NK-92 (cell line): ENCODE results near the gene CDC27.
"Not testable (repeated sequence)": the region's sequence is repeated elsewhere in the genome, so short reads cannot be mapped to it uniquely, and the experiment has no call there.

Experiments
- DNase-seq: peaks from one replicate; lab custom pipeline; 2025; ENCODE audit not compliant: unreplicated experiment; lab: John Stamatoyannopoulos, UW

CDC27 gene

DNA sequence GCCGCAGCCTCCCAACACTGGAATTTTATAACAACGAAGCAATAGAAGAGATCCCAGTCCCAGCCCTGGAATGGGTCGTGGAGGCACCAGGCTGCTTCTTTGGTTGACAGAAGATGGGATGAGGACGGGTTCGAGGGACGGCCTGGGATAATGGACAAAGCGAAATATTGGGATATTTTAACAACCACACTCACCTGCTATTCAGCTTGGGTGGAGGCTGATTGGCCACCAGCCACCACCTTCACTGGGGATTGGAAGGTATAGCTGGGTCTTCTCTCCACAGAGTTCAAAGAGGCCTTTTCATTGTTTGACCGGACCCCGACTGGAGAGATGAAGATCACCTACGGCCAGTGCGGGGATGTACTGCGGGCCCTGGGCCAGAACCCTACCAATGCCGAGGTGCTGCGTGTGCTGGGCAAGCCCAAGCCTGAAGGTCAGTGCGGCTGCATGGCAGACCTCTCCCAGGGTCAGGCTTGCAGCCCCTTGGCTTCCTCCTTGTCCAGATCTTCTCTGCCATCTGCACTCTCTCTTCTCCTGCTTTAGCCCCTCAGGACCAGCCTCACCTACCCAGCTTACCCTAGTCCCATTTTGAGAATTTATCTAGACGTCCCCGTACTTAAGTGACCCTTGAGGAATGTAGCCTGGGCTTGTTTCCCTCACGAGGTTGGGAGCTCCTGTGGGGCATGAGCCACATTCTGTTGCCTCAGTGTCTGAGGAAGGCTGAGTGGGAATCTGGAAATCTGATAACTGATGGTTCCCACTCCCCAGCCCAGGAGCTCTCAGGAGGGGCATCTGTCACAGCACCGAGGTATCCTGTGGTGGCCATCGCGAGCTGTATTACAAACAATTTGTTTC, 30.8 kb upstream of the CDC27 start:
- DNase-seq: no peak

DNA sequence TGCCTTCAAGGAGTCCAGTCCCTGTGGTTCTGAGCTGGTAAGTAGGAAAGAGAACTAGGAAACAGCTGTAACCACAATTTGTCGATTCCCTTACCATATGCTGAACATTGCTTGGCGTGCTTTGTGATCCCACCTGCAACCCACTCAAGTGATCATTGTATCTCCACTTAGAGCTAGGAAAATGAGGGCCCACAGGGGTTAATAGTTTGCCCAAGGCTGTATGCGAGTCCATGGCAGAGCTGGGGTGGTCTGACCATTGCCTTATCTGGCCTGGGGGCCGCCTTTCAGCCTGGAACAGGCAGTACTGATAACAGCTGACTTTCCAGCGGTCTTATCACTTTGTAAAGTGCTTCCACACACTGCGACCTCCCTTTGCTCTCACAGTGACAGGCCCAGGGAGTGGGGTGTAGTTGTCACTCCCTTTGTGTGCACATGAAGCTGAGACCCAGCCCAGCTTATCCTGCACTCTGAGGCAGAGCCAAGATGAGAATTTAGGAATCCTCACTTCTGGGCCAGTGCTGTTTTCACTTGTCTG, 29.9 kb upstream of the CDC27 start:
- no peak for DNase-seq

DNA sequence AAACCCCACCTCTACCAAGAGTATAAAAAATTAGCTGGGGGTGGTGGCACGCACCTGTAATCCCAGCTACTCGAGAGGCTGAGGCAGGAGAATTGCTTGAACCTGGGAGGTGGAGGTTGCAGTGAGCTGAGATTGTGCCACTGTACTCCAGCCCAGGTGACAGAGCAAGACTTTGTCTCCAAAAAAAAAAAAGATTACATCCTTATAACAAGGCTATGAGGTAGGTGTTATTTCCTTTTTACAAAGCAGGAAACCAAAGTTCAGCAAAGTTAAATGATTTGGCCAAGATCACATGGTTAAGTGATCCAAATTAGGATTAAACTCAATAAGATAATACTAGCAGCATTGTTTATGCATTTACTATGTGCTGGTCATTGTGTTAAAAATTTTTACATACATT, 28.2 kb upstream of the CDC27 start:
- DNase-seq: not testable (repeated sequence)

DNA sequence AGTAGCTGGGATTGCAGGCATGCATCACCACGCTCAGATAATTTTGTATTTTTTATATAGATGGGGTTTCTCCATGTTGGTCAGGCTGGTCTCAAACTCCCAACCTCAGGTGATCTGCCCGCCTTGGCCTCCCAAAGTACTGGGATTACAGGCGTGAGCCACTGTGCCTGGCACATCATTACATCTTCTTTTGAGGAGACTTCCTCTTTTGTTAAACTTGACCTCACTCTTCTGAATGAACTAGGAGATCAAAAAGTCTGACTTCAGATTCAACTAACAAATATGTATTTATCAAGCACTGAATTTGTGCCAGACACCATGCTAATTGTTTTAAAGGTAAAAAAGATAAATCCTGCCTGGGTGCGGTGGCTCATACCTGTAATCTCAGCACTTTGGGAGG, 27.7 kb upstream of the CDC27 start:
- not testable (repeated sequence) for DNase-seq

DNA sequence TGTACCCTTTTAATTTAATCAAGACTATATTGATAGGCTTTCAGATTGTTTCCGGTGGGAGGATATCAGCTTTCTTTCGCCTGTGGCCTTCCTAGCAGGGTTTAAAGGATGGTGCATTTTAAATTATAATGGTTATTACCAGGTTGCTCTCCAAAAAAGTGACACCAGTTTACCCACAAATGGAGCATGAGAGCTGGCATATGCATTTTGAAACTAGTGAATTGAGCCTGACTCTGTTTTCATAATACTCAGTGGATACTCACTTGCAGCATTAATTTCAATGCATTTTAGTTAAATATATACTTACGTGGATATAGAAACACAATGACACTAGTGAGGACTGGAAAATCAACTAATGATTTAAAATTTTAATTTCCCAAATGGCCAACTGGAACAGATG, 25.8 kb upstream of the CDC27 start:
- DNase-seq: no peak

DNA sequence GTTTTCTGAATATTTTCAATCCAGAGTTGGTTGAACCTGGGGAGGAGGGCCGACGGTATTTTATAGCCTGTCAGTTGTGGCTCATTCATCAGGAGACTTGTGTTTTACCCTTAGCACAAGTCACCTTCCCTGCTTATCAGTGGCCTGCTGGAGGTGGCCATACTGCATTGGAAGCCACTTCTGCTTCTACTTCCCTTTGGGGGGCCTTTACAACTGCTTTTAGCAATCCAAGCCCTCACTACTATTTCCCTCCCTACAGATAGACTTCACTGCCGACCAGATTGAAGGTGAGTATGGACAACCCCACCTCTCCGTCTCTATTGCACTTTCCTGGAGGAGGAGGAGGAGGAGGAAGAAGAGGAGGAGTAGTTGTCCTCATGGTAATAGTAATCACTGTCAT, 24.4 kb upstream of the CDC27 start:
- DNase-seq: no peak

DNA sequence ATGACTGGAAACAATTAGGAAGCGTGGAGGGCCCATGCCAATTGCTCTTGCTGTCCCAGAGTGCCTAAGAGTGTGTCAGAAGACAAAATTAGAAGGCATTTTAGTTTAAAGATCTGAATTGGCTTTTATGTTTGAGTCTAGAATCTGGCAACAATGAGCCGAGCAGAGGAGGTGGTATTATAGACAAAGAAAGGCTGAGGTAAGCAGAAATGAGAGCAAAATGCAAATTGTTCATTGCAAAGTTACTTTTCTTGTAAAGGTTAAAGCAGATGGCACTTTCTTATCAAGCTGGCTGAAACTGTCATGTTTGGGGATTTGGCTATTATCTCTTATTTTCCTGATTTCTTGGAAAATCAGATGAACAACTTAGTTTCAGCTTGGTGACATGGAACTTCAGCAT, 23.4 kb upstream of the CDC27 start:
- DNase-seq: no peak

DNA sequence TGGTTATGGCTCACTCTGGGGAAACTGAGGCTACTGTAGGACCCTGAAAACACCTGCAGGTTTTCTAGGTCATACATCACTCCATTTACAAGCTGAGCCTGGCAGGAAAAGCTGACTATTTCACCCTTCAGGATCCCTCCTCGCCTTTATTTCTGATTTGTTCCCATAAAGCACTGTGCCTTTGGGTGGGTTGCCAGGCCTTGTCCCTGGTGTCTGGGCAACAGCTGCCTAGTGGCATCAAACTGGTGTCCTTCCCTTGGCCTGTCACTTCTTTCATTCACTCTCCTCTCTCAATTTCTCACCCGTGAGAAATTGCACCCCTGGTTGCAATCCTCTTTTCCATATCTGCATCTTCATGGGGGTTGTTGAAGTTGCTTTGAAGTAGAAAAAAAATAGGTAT, 21.7 kb upstream of the CDC27 start:
- DNase-seq: no peak

DNA sequence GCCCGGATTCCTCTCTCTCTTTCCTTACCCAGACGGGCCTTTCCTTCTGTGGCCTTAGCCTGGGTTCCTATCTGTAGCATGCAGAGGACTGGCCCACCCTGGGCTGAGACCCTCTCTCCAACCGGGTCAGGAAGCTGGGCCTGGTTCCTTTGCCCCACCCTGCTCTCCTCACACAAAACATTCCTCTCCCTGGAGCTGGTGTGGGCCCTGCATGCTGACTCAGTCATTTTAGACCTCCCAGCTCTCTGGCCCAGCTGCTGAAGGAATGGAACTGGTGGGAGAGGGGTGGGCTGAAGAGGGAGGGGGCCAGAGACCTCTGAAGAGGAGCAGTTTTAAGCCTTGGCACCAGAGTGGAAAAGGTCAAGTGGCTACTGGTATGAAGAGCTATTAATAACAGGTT, 21.0 kb upstream of the CDC27 start:
- no peak for DNase-seq

DNA sequence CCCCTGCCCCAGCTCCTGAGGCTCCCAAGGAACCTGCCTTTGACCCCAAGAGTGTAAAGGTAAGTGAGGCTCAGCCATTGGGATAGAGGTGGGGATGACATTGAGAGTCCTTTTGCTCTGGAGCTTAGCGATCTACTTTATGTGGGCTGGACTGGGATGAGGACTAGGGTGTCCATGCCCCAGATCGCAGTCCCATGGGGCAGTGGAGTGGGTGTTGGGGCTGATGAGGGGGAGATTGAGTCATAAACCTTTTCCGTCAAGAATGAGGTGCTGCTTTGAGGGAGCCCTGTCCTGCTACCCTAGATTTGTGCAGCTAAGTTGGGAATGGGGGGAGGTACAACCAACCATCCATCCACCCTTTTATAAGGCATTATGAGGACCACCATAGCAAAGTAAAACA, 20.4 kb upstream of the CDC27 start:
- no peak for DNase-seq

DNA sequence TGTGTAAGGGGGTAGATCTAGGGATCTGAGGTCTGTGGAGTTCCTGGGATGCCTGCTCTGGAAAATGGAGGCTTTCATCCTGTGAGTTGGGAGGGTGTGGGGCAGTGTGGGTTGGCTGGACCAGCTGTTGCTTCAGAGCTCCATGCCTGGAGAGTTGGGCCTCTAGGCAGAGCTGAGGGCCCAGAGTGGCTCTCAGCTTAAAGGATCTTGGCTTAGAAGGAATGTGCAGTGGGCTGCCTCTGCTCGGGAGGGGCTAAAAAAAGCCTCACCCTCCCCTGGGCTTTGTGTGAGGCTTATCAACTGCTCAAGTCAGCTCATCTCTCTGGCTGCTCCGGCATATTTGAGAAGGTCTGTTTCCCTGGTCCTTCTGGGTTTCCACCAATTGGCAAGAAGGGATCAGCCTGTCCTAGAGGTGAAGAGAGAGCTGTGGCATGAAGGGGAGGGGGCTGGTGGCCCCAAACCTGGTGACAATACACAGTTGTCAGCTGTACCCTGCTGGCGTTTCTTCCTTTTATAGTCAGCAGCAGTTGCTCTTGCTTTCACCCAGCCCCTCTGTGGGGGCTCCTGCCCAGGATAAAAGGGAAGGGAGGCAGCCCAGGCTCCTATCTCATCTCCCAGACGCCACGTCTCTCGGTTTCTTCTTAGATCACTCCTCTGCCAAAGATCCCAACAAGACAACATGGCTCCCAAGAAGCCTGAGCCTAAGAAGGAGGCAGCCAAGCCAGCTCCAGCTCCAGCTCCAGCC, 19.8 kb upstream of the CDC27 start, which contains the start of gene MYL4:
Gene MYL4 (plus strand): TSS at position 605 of the 745 bp plus-strand sequence. CDS start 75 bp downstream, at position 680.
- no peak for DNase-seq

DNA sequence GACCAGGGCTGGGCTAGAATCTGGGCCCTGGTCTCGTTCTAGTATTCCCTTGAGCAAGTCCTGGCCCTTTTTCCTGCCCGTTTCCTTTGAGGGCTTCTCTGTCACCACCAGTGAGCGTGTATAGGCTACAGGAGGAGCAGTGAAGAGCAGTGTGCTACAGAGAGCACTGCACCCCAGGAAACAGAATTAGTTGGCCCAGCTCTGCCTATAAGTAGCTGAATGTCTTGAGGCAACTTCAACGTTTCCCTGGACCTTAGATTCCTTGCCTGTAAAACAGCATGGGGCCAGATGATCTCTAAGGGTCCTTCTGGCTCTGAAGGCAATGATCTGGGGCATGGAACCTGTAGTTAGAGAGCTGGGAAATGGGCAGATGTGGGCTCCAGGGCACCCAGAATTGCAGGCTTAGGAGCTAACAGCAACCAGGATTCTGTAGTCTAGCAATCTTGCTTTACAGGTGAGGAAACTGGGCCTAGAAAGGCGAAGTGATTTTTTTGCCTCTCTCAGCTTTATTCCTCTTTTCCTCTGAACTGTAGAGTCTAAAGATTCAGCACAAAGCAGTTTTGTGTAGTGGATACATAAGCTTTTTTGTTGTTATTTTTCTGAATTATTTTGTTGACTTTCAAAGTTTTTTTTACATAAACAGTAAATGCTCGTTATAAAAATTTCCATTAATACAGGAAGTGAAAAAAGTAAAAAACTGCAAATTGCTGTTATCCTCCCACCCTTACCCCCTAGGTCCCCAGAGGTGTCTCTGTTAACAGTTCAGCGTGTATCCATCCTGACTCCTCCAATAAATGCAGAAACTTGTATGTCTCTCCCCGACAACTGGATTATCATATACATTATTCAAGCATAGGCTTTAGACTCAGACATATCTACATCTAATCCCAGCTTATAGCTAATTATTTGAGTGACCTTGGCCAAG, 18.3 kb upstream of the CDC27 start:
- DNase-seq: no peak

DNA sequence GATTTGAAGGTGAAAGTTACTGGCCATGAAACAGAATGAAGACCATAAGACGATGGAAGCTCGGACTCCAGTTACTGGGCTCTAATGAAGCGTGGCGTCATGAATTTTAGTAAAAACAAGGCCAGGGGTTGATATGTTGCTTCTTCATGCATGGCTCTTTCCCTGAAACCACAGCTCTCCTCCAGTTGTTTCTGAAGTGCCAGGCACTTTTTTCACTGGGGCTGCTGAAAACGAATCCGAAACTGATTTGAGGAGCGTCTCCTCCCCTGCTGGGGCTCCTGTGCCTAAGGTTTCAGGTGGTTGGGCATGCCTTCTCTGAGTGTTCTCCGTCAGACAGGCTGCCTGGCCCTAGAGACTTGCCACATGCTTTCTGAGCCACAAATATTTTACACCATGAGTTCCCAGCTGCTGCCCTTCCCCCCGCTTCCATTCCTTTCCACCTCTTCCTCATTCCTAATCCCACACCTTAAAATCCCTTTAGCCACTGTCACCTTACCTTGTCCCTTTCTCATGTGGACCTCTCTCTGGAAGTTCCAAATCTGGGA, 16.4 kb upstream of the CDC27 start:
- no peak for DNase-seq

DNA sequence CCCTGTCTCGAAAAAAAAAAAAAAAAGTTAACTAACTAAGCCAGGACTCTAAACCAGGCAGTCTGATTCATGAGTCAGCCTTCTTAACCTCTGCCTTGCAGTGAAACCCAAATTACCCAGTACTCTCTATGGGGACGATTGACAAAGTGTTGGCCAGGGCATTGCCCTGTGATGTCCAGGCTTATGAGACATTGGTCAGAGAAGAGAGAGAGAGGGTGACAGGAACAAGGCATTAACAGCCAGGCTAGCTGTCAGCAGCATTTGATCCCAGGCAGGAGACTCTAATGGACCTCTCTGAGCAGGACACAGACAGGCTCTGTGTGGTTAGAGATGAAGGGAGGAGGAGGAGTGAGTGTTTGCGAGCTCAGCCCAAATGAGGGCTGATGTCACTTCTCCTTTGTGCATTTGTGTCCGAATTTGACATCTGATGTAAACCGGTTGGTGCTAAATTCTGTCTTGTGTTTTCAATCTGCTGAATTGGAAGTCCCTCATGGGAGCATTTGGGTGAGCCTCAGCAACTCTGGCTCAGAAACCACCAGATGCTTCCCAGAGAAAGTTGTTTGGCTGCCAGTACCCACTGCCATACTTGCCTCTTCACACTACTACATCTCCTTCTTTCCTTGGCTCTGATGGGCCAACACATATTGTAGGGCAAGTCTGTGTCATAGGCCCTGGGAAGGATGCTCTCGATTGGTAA, 15.8 kb upstream of the CDC27 start:
- no peak for DNase-seq

DNA sequence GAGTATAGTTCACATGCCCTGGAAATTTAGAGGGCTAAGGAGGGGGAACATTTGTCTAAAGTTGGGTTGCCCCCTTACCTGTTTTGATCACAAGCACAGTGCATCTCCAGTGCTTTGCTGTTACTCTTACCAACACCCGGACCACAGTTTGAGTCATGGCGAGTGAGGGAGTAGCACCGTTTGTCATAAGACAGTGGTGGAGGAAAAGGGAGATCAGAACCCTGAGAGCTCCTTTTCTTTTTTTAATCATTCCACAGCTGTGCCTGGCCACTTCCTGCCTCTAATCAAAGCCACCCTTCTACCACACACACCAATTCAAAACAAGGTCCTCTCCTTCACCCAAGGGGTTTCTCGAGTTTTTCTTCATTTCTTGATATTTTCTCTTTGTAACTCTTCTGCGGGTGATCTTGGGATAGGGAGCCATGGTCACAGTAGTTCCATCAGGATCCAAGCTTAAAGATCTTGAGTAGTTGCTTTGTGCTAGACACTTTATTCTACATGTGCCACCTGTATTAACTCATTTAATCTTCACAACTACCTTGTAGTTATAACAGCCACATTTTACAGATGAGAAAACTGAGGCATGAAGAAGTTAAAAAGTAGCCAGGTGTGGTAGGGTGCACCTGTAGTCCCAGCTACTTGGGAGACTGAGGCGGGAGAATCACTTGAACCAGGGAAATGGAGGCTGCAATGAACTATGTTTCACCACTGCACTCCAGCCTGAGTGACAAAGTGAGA, 15.1 kb upstream of the CDC27 start:
- DNase-seq: no peak

DNA sequence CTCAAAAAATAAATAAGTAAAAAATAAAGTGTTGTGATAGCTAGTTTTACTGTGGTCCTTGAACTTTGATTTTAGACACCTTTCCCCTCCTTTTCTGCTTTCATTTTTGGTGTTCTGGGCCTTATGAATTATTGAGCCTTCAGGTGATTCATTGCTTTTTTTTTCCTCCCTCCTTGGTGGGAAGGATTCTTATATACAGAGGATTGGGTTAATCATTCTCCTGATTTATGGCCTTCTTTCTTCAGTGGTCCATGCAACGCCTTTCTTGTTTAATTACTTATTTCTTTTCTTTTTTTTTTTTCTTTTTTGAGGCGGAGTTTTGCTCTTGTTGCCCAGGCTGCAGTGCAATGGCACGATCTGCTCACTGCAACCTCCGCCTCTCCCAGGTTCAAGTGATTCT, 12.1 kb upstream of the CDC27 start:
- no peak for DNase-seq

DNA sequence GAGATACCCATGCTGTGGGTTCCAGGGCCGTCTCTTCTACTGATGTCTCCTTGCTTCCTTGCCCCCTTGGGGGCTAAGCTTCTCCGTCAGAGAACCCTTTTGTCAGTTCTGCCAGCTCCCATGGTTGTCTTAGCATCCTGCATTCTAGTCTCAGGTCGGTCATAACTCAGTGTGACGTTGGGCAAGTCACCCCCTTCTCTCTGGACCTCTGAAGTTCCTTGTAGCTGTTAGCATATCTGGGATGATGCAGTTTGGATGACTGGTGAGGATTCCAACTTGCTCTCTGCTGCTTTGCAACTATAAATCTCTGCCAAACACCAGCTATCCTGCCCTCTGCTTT, 11.2 kb upstream of the CDC27 start:
- no peak for DNase-seq

DNA sequence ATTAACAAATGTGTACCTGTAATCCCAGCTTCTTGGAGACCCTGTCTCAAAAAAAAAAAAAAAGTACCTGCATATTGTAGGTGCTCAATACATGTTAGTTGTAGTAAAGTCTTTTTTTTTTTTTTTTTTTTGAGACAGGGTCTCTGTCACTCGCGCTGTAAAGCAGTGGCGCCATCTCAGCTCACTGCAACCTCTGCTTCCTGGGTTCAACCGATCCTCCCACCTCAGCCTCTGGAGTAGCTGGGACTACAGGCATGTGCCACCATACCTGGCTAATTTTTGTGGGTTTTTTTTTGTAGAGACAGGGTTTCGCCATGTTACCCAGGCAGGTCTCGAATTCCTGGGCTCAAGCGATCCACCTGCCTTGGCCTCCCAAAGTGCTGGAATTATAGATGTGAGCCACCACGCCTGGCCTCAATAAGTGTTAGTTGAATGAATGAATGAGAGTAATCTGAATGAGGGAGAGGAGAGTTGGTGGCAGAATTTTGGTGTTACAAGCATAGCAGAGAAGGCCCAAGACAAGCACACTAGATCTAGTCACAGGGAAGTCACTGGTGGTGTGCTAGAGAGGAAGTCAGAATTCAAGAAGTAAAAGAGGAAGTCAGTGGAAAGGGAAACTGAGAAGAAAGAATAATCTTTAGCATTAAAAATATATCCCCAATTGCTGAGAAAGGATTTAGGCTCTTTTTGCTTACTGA, 10.7 kb upstream of the CDC27 start:
- no peak for DNase-seq

DNA sequence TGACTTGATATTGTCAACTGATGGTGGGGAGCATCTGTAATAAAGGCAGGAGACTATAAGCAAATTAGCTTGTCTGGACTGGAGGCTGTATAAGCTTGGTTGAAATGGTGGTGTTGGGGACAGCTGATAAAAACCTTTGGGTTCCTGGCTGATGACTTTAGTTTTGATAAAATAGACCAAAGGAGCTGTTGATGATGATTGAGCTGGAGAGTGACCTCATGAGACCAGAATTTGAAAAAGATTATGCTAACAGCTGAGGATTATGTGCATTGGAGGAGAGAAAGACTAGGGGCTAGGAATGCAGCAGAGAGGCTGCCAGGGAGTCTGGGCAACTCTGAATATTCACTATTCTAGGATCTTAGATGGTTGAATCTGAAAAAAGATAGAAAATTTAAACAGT, 8.7 kb upstream of the CDC27 start:
- no peak for DNase-seq
